ENCODE data around the gene OR2T10. TPM values are rescaled to one million over a fixed set of nuclear protein-coding genes. Genes with fewer than 3 reads are reported as not detected.
"Not testable (repeated sequence)": the region's sequence is repeated elsewhere in the genome, so short reads cannot be mapped to it uniquely, and the experiment has no call there.

OR2T10 gene, protein sequence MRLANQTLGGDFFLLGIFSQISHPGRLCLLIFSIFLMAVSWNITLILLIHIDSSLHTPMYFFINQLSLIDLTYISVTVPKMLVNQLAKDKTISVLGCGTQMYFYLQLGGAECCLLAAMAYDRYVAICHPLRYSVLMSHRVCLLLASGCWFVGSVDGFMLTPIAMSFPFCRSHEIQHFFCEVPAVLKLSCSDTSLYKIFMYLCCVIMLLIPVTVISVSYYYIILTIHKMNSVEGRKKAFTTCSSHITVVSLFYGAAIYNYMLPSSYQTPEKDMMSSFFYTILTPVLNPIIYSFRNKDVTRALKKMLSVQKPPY
- polyA plus RNA-seq (ENCODE audit: insufficient read length in 3 of 3), result under 1 TPM in 2 of 3 donors, not detected in 1; 0.04 to 0.36 TPM
- long read RNA-seq, donor 1, result 0 reads
- long read RNA-seq, donor 2, result 0 reads
- long read RNA-seq, donor 3, result 0 reads
- long read RNA-seq, donor 4, result 0 reads
- long read RNA-seq, donor 5, result 0 reads
- long read RNA-seq, donor 6, result 0 reads
- long read RNA-seq, donor 7, result 0 reads
- long read RNA-seq, donor 8, result 0 reads
- long read RNA-seq, donor 9, result 0 reads
- long read RNA-seq, donor 10, result 0 reads
- long read RNA-seq, donor 11, result 0 reads
- long read RNA-seq, donor 12, result 0 reads
- long read RNA-seq, donor 13, result 0 reads
- long read RNA-seq, donor 14, result 0 reads
- long read RNA-seq, donor 15, result 0 reads
- long read RNA-seq, donor 16, result 0 reads

DNA sequence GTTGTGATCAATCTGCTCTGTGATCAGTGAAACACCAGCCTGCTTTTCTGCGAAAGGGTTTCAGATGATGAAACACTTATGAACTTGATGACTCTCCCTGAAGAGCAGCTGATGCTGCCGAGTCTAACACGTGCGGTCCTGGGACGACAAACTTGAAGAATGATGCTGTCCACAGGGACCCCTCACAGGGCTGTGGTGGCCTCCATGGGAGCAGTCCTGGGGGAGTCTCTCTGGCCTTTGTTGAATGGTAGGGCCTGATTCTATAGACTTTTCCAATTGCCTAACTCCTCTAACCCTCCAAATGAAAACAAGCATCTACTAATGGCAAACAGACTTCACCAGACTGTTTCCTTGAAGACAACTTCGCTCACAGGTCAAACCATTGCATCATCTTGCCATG lies at the start of gene OR2T10:
Gene OR2T10 (minus strand): TSS at position 112 of the 400 bp plus-strand sequence. CDS start 3,932 bp downstream, outside the sequence.
- no peak for DNase-seq

DNA sequence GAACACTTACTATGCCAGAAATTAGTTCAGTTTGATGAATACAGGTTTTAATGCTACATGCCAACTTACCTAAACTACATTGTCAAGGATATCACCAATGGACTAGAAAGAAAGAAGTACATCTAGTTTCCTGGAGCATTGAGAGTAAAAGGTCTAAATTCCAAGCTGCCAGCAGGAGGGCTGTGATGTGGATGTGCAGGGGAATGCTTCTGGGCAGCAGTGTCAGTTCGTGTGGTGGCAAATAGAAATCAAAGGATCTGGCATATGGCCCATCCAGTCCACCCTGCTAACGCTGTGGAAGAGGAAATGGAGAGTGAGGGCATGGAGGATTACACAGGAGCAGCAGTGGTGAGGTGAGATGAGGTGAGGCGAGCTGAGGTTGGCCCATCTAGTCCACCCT lies 47.7 kb upstream of the OR2T10 start, which contains the start of gene OR2T35:
Gene OR2T35 (minus strand): TSS at position 101 of the 400 bp plus-strand sequence. CDS start 6,020 bp downstream, outside the sequence.
- DNase-seq, result not testable (repeated sequence)

DNA sequence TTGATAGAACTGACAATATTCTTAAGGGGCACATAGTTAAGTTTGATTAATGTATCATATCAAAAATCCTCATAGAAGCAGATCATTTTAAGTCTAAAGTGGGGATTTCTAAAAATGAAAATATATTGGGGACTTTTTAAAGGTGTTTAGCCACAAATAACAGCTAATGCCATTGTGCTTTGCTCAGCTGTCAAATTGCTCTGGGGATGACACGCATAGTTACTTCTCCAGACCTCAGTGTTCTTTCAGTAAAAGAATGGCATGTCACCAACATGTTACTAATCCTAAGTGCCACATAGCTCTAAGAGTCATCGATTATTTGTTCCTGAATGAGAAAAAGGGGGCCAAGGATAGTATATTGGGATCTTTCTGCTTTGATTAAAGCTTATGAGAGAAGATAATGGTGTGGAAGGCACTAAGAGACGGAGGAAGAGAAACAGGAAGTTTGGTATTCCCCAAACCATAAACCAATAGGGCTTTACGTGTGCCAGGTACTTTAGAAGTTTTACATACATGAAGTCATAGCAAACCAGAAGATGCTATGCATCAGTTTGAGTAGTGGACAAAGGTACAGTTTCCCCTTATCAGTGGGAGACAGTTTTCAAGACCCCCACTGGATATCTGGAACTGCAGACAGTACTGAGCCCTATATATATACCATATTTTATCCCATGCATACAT lies 45.6 kb upstream of the OR2T10 start:
- DNase-seq, result not testable (repeated sequence)

DNA sequence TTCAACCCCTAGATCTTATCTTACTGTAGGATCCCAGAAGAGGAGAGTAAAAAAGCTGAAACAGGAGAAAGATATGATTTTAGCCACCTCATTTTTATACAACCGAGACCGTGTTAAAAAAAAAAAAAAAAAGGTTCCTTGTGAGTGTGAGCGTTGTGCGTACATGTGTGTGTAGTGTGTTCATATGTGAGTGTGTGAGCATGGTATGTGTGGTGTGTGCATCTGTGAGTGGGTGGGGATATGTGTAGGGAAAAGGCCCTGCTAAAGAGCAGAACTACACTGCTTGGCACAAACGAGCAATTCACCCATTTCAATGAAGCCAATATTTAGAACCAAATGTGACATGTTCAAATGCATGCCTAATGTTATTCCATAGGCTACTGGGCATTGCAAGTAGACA lies 44.1 kb upstream of the OR2T10 start:
- not testable (repeated sequence) for DNase-seq

DNA sequence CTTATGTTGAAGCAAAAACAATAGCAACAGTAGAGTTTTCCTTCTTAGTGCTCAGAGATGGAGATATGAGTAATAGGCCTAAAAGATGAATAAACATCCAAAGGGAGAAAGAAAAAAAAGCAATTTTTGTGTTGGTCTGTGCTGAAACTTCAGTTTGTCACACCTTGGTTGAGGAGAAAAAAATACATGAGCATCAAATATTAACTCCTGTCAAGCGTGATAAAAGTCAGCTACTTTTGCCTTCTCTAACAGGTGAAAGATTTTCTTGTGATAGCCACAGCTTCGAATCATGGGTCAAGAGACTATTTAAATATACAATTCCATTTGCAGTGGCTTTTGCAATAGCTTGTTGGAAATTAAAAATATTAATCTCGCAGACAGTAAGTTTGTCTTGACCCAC lies 43.4 kb upstream of the OR2T10 start:
- not testable (repeated sequence) for DNase-seq

DNA sequence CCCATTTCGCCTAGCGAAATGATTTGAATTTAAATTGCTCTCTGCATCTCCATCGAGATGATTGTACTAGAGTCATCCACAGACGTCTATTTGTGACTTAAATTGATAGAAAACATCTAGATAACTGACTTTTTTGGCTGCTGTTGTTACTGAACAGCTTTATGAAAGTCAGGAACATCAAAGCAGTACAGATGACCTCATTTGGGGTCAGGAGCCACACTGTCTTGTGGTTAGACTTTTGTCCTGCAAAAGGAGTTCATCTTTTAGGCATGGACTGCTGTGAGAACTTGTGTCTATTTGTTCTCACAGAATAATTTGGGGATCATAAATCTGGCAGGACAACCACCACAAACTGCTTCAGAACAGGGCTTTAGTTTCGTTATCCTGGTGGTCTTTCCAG lies 42.2 kb upstream of the OR2T10 start:
- not testable (repeated sequence) for DNase-seq

DNA sequence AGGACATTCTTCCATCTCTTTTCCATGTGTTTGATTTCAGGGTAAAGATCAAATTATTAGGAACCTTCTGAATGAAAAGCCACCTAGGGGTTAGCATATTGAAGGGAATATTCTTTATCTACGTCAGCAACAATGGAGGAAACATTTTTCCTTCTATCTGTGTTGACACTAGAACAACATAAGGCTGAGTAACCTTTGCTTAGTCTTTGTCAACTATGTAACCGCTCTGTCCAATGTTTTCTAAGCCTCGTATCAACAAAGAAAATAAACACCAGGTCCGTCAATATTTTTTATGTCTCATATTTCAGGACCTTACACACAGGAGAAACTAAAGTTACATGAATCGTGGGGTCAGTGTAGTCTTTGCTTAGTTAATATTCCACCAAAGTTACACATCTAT lies 39.1 kb upstream of the OR2T10 start:
- not testable (repeated sequence) for DNase-seq

DNA sequence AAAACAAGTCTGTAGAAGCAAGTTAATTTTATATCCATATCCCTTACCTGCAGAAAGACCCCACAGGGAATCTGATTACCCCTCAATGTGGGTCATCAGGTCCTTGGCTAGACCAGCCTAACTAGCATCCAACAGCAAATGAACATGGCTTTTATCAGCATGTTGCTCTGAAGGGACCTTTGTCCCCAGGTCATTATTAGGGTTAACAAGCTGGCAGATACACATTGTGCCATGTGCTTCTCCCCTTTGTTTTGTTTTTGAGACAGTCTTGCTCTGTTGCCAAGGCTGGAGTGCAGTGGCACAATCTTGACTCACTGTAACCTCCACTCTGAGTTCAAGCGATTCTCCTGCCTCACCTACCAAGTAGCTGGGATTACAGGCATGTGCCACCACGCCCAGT lies 37.5 kb upstream of the OR2T10 start, which contains the start of gene OR2T11:
Gene OR2T11 (minus strand): TSS at position 101 of the 400 bp plus-strand sequence. CDS start 7,963 bp downstream, outside the sequence.
- not testable (repeated sequence) for DNase-seq

DNA sequence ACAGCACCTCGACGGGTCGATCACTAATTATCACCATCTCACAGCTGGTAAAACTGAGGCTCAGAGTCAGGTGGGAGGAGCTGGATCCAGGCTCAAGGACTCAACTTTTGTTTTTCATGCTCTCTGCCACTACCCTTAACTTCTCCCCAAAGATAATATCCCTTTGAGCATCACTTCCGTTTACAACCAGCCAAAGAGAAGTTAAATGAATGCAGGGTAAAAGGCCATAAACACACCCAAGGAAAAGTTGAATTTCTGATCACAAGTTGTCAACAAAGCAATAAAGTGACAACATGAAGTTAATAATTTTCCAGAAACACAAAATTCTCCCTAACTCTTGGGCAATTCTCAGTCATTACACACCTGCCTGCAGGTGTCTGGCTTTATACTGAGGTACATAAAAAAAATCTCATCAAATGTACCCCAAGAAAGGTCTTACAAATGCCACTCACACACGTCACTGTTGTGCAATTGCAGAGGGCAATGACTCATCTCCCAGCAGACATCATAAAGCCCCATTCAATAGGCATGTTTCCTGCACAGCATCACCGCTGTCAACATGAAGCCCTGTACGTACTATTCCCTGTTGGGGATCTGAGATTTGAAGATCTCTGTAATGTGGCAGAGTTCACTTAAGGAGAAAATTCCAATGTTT lies 34.0 kb upstream of the OR2T10 start:
- DNase-seq, result no peak

DNA sequence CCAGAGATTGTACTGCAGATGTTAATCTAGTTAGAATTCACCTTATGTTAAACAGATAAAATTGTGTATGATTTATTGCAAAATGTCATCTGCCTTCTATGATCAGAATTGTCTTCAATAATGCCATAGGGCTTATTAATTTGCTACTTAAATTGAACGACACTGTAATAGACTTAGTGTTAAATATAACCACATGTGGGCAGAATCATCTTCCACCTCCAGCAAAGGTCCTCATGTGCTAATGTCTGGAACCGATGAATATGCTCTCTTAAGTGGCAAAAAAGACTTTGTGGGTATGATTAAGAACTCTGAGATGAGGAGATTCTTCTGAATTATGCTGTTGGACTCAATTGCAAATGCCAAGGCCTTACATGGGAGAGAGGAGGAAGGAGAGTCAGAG lies 33.1 kb upstream of the OR2T10 start:
- no peak for DNase-seq

DNA sequence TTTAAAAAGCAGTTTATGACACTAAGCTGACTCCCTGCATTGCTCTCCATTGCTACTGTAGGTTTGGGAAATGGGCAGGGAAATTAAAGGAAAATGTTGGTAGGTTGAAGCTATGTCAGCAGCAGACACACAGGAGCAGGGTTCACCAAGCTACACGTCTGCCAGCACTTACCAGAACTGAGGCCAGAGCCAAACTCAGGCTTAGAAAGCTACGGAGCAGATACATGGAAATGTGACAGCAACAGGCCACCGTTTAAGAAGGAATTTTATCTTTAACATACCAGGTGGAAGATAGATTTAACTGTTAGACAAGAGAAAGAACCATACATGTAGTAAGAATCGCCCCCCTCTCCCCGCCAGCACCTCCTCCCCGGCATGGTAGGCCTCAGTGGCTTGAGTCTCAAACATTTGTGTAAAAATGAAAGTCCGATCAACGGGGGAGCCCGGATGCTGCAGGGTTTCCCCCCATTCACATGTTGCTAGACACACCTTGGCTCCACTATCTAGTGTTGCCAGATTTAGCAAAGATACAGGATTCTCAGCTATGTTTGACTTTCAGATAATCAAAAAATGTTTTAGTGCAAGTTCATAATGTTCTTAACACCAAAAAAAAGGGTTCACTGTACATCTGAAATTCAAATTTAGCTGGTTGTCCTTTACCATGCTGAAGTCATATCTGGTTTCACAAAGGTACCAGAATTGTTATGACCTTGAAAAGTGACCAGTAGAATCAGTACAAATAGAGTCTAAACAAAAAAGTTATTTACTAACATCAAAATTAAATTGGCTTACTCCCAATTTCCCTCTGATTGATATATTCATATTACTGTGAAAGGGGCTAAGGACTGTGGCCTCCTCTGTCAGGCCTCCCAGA lies 30.7 kb upstream of the OR2T10 start:
- DNase-seq, result no peak

DNA sequence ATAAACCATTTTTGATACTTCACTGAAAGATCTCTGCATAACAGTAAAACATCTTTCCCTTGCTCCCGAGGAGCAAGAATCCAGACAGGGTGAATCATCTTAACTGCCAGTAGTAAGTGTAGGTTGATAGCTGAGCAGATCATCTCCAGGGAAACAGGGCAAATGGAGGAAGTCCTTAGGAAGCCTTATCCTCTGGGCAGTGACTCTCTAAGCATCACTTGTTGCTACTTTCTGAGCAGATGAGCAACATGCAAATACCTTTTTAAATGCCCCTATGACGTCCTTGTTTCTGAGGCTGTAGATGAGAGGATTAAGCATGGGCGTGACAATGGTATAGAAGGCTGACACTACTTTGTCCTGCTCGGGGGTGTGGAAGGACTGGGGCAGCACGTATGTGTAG lies 28.5 kb upstream of the OR2T10 start:
- DNase-seq, result no peak

DNA sequence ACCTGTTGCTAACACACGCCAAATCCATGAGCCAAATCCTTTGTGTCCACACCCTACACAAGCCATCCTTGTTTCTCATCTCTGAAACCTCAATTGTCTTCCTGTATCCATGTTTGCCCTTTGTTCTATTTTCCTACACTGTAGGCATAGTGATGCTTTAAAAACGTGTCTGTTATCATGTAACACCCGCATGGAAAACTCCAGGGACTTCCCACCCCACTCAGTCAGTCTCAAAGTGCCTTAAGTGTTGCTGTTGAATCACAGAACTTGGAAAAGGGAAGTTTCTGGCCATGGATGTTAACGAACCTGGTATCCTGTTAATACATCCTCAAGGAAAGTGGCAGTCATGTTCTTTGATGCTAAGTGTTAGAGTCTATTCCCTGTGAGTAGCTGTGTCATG lies 27.7 kb upstream of the OR2T10 start:
- DNase-seq, result no peak

DNA sequence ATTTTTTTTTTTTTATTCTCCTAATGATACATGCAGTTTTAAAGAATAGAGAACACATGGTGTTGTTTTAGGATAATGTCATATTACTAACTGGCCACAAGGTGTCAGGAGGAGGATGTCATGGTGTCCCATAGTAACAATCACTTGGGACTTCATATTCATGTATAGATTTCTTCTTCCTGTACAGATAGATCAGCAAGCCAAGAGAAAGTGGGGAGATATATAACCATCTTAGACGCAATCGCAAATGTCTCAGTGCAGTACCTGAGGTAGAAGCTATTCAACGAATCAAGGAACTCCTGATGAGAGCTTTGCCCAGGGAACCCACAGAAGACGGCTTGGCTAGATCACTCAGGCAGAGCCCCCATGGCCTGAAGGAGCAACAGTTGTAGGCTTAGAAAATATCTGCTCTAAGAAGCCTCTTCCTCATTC lies 25.1 kb upstream of the OR2T10 start:
- peak; percentile 12 for DNase-seq

DNA sequence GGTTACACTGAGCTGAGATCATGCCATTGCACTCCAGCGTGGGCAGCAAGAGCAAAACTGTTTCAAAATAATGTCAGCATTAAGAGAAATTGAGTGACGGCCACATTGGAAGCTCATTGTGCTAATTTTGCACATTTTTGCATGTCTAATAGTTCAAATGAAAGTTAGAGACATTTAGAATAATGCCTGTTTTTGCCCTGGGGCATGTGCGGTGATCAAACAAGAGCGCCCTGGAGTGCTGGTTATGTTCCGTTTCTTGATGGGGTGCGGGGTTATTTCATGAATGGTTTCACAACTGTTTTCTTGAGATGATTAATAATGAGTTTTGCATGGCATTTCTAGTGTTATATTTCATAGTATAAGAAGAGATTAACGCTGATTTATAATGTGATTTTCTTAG lies 24.3 kb upstream of the OR2T10 start:
- no peak for DNase-seq

DNA sequence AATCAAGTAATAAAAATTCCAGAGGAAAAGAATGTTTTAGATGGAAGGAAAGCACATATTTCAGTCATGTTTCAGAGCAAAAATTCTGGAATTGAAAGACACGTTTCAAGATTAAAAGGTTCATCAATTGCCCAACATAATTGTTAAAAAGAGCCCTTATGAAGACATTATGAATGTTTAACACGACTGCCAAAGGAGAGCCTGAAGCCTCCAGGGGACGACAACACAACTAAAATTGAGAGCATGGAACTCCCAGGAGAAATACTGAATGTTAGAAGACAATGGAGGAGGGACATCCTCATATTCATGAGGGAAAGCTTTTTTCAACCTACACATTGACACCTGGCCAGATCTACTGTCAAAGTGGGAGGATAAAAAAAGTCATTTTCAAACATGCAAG lies 21.4 kb upstream of the OR2T10 start:
- DNase-seq, result peak; percentile 4

DNA sequence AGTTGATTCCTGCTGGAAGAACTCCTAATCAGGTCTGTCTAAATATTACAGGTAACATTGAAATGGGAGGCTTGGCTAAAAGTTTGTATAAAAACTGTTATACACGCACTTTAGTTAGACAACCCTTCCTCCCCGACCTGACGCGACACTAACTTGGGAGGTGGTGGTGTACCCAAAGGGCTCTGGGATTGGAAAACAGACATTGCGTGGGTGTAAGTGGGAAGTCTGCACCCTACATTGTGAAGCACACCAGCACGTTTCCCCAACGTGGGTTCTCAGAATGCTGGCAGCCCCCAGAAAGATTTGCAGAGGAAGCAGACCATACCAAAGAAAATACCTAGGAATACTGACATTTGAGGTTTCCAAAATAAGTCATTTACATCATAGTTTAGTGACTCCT lies 20.6 kb upstream of the OR2T10 start:
- no peak for DNase-seq

DNA sequence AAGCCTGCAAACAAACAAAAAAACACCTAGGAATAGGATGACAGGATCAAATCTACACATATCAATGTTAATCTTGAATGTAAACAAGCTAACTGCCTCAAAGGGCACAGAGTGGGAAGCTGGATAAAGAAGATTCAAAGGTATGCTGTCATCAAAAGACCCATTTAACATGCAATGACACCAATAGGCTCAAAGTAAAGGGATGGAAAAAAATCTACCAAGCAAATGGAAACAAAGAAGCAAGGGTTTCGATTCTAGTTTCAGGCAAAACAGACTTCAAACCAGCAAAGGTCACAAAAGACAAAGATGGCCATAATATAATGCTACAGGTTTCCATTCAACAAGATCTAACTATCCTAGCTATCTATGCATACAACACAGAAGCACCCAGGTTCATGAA lies 16.2 kb upstream of the OR2T10 start:
- no peak for DNase-seq

DNA sequence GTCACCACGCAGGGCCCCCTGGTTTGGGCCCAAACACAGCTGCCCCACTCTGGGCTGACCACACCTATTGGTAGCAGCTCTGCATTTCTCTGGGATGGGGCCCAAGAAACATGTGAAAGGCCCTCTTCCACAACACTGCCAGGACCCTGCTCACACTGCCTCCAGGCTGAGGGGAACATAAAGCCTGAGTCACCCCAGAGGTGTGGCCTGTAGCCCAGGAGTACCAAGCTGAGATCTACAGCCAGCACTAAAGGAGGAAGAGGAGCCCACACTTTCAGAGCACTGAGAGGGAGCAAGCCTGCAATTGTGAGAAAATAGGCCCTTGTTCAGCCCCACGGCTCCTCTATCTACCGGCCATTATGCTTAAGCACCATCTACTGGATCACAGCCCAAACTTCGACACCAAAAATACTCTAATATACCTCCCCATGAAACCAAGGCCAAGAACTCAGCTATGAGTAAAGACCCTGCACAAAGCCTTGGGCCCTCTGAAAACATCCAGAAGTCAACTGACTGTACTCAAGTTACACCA lies 14.4 kb upstream of the OR2T10 start:
- DNase-seq, result no peak

DNA sequence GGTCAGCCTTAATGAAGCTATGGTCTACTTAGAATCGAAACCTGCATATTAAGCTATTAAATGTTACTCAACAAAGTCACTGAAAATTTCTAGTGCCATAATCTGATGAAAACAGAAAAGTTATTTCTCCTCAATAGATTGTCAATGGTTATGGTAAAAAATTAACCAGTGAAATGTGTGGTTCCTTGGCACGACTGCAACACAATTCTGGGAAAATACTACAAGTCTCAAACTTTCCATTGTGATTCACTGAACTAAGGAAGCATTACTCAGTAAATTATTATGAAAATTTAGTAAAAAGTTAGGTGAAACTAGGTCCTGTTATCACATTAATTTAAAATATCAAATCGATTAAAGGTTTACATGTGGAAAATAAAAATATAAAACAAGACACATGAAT lies 12.8 kb upstream of the OR2T10 start:
- DNase-seq, result no peak

DNA sequence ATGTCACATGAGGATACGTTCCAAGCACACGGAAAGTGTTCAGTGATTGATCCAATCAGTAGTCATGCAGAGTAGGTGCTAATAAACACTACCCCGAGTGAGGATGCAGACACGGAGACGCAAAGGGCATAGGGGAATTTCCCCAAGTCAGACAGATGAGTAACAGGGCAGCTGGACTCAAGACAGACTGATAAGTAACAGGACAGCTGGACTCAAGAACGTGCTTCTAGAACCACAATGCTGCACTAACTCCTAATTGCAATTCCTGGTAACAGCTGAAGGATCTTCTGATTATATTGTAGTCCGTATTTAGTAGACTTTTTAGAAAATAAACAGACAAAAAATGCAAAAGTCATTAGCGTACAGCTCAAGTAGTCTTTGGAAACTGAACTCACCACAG lies 1.9 kb upstream of the OR2T10 start:
- DNase-seq, result no peak
